SK-N-SH treated with all-trans-retinoic acid at 6 μM for 48 hours (cell line): ENCODE data around the gene COL25A1.

Experiments
- ATAC-seq: fragments of 200-7000 bp; cut with Tn5 transposase; 3 replicates; pipeline ENCODE4 v1.9.1; 2020; ENCODE audit warnings: mild to moderate bottlenecking, moderate library complexity
- BACH2 ChIP-seq: fragments of 250-450 bp; sonication (Bioruptor Pico); IDR thresholded peaks from 2 replicates; pipeline ENCODE4 v1.9.0; 2021; ENCODE audit warnings: mild to moderate bottlenecking, borderline replicate concordance
- CSDC2 ChIP-seq: fragments of 250-450 bp; sonication (Bioruptor Pico); IDR thresholded peaks from 2 replicates; pipeline ENCODE4 v1.5.0; 2020; ENCODE audit warnings: mild to moderate bottlenecking, moderate library complexity
- CSRNP3 ChIP-seq: fragments of 250-450 bp; sonication (Bioruptor Pico); IDR thresholded peaks from 2 replicates; pipeline ENCODE4 v1.5.1; 2021; ENCODE audit warnings: mild to moderate bottlenecking, moderate library complexity
- ESRRG ChIP-seq: fragments of 250-450 bp; sonication (Bioruptor Pico); IDR thresholded peaks from 2 replicates; pipeline ENCODE4 v1.6.1; 2021; ENCODE audit warnings: mild to moderate bottlenecking
- GLIS3 ChIP-seq: fragments of 250-450 bp; sonication (Bioruptor Pico); IDR thresholded peaks from 2 replicates; pipeline ENCODE4 v1.5.0; 2020; ENCODE audit warnings: mild to moderate bottlenecking, moderate library complexity
- ISL1 ChIP-seq: fragments of 250-450 bp; sonication (Bioruptor Pico); IDR thresholded peaks from 2 replicates; pipeline ENCODE4 v2.1.2; 2022; ENCODE audit warnings: mild to moderate bottlenecking, moderate library complexity
- PATZ1 ChIP-seq: fragments of 250-450 bp; sonication (Bioruptor Pico); IDR thresholded peaks from 2 replicates; pipeline ENCODE4 v1.8.0; 2020; ENCODE audit warnings: mild to moderate bottlenecking, moderate library complexity, borderline replicate concordance
- POU6F1 ChIP-seq: fragments of 250-450 bp; sonication (Bioruptor Pico); IDR thresholded peaks from 2 replicates; pipeline ENCODE4 v1.8.0; 2021; ENCODE audit warnings: low read depth, mild to moderate bottlenecking, moderate library complexity, borderline replicate concordance
- PPARA ChIP-seq: fragments of 250-450 bp; sonication (Bioruptor Pico); IDR thresholded peaks from 2 replicates; pipeline ENCODE4 v1.5.0; 2020; ENCODE audit warnings: mild to moderate bottlenecking, borderline replicate concordance
- RARB ChIP-seq: fragments of 250-450 bp; sonication (Bioruptor Pico); IDR thresholded peaks from 2 replicates; pipeline ENCODE4 v1.8.0; 2021; ENCODE audit warnings: mild to moderate bottlenecking, moderate library complexity
- TCF4 ChIP-seq: fragments of 250-450 bp; sonication (Bioruptor Pico); IDR thresholded peaks from 2 replicates; pipeline ENCODE4 v1.8.0; 2021; ENCODE audit warnings: mild to moderate bottlenecking, moderate library complexity, borderline replicate concordance
- TOX ChIP-seq: fragments of 250-450 bp; sonication (Bioruptor Pico); IDR thresholded peaks from 2 replicates; pipeline ENCODE4 v1.8.0; 2021; ENCODE audit warnings: mild to moderate bottlenecking, moderate library complexity, borderline replicate concordance
- ZC3H10 ChIP-seq: fragments of 250-450 bp; sonication (Bioruptor Pico); IDR thresholded peaks from 2 replicates; pipeline ENCODE4 v1.5.1; 2021; ENCODE audit warnings: mild to moderate bottlenecking, moderate library complexity
- ZFP3 ChIP-seq: fragments of 250-450 bp; sonication (Bioruptor Pico); IDR thresholded peaks from 2 replicates; pipeline ENCODE4 v1.5.0; 2020; ENCODE audit warnings: mild to moderate bottlenecking, moderate library complexity
- ZFP30 ChIP-seq: fragments of 450-650 bp; formaldehyde crosslinking; IDR thresholded peaks from 2 replicates; pipeline ENCODE4 v1.5.0; 2022; ENCODE audit warnings: mild to moderate bottlenecking, moderate library complexity
- ZNF565 ChIP-seq: fragments of 450-650 bp; formaldehyde crosslinking; conservative IDR thresholded peaks from 2 replicates; pipeline ENCODE4 v1.5.0; 2020; ENCODE audit warnings: low read depth, mild to moderate bottlenecking, moderate library complexity
- ZNF70 ChIP-seq: fragments of 450-650 bp; formaldehyde crosslinking; IDR thresholded peaks from 2 replicates; pipeline ENCODE4 v1.5.0; 2020; ENCODE audit warnings: mild to moderate bottlenecking, moderate library complexity
- ZNF8 ChIP-seq: fragments of 450-650 bp; formaldehyde crosslinking; IDR thresholded peaks from 2 replicates; pipeline ENCODE4 v1.5.0; 2020; ENCODE audit warnings: mild to moderate bottlenecking, moderate library complexity
- TF ChIP-seq, protein P1 (sequence below): fragments of 250-450 bp; sonication (Bioruptor Pico); IDR thresholded peaks from 2 replicates; pipeline ENCODE4 v1.5.1; 2020; ENCODE audit warnings: low read depth, mild to moderate bottlenecking, moderate library complexity

Gene COL25A1

GRCh38 chr4:109078724-109079123 lies 223.7 kb downstream of the COL25A1 start:
- ATAC-seq = no peak
- TF ChIP-seq ZC3H10 (CRISPR knock-in tag) = no peak
- no peak for TF ChIP-seq ESRRG (CRISPR knock-in tag)
- TF ChIP-seq GLIS3 (CRISPR knock-in tag) = no peak
- no peak for TF ChIP-seq CSRNP3 (CRISPR knock-in tag)
- no peak for TF ChIP-seq PATZ1 (CRISPR knock-in tag)
- TF ChIP-seq POU6F1 = no peak
- TF ChIP-seq TOX (CRISPR knock-in tag) = no peak
- no peak for TF ChIP-seq CSDC2
- TF ChIP-seq ISL1 = no peak

DNA sequence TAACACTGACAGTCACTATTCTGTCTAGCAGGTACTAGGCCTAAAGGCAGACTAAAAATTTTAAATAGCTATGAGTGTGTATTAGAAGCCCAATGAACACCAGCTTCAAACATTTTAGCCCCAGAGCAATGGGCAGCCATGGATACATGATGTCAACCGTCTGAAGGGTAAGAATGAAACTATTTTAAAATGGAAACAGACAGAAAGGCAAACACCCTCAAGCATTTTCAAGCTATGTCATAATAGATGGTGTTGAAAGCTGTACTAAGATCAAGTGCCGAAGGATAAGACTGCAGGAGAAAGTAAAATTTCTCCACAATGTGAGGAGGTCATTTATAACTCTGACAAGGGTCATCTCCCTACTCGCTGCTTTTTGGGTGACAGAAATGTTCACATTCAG lies 225.0 kb downstream of the COL25A1 start:
- no peak for ATAC-seq
- no peak for TF ChIP-seq POU6F1
- TF ChIP-seq CSDC2 = no peak
- no peak for TF ChIP-seq ESRRG (CRISPR knock-in tag)
- TF ChIP-seq, protein P1, sequence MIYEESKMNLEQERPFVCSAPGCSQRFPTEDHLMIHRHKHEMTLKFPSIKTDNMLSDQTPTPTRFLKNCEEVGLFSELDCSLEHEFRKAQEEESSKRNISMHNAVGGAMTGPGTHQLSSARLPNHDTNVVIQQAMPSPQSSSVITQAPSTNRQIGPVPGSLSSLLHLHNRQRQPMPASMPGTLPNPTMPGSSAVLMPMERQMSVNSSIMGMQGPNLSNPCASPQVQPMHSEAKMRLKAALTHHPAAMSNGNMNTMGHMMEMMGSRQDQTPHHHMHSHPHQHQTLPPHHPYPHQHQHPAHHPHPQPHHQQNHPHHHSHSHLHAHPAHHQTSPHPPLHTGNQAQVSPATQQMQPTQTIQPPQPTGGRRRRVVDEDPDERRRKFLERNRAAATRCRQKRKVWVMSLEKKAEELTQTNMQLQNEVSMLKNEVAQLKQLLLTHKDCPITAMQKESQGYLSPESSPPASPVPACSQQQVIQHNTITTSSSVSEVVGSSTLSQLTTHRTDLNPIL = no peak
- TF ChIP-seq TCF4 (CRISPR knock-in tag) = no peak
- no peak for TF ChIP-seq ZNF70
- no peak for TF ChIP-seq ZNF8 (CRISPR knock-in tag)
- TF ChIP-seq ZNF565 (CRISPR knock-in tag) = no peak
- TF ChIP-seq GLIS3 (CRISPR knock-in tag) = no peak
- TF ChIP-seq ZFP3 = no peak
- no peak for TF ChIP-seq TOX (CRISPR knock-in tag)
- no peak for TF ChIP-seq ZFP30 (CRISPR knock-in tag)
- TF ChIP-seq BACH2 = no peak
- TF ChIP-seq CSRNP3 (CRISPR knock-in tag) = no peak
- TF ChIP-seq ZC3H10 (CRISPR knock-in tag) = no peak
- TF ChIP-seq ISL1 = no peak

DNA sequence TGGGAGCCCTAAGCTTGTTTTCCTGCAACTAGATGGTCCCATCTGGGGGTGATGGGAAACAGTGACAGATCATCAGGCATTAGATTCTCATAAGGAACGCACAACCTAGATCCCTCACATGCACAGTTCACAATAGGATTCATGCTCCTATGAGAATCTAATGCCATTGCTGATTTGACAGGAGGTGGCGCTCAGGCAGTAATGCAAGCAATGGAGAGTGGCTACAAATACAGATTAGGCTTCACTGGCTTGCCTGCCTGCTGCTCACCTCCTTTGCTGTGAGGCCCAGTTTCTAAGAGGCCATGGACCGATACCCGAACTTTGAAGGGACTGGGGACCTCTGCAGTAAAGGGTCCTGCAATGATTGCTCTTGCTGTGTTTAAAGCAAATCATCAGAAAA lies 225.7 kb downstream of the COL25A1 start:
- ATAC-seq = peak; percentile 49; the same call in 2 of the 3 replicates

- ATAC-seq = no peak
- no peak for TF ChIP-seq BACH2
- TF ChIP-seq, protein P1 = no peak
- TF ChIP-seq RARB = no peak
- no peak for TF ChIP-seq CSRNP3 (CRISPR knock-in tag)
- no peak for TF ChIP-seq PATZ1 (CRISPR knock-in tag)
- TF ChIP-seq PPARA (CRISPR knock-in tag) = no peak
- no peak for TF ChIP-seq ISL1
Observed at GRCh38 chr4:109075621-109076020, 226.8 kb downstream of the COL25A1 start.
